ENCODE data around the gene COLEC11. TPM values are rescaled to one million over a fixed set of nuclear protein-coding genes. Genes with fewer than 3 reads are reported as not detected.
"Not testable (repeated sequence)": the region's sequence is repeated elsewhere in the genome, so short reads cannot be mapped to it uniquely, and the experiment has no call there.

The COLEC11 gene
- total RNA-seq, 1 donor from 2014 or later: not detected

- intact Hi-C loops (cut with micrococcal nuclease): loop anchor here (1.0 to 5.0 kb wide), 14 partner anchors 55 to 1766 kb away; partner anchors contain the start of genes ADI1, RNASEH1, RPS7 and TRAPPC12
These were observed 57.1 kb downstream of the COLEC11 start for GRCh38 chr2:3651691-3652648.

- intact Hi-C loops (cut with micrococcal nuclease): loop anchor here (5.0 kb wide), 1 partner anchor 481 kb away; no protein-coding TSS in a partner anchor
These were observed 58.1 kb downstream of the COLEC11 start for GRCh38 chr2:3652896-3653625.

GRCh38 chr2:3654011-3654410 is 59.1 kb downstream of the COLEC11 start:
- intact Hi-C loops (cut with micrococcal nuclease): loop anchor here (5.0 kb wide), 1 partner anchor 482 kb away; no protein-coding TSS in a partner anchor

GRCh38 chr2:3654531-3655225 is 59.8 kb downstream of the COLEC11 start:
- intact Hi-C loops (cut with micrococcal nuclease): loop anchor here (5.0 kb wide), 1 partner anchor 482 kb away; no protein-coding TSS in a partner anchor

GRCh38 chr2:3655871-3656761 is 61.2 kb downstream of the COLEC11 start:
- intact Hi-C loops (cut with micrococcal nuclease): no loop called here

GRCh38 chr2:3656762-3657721 is 62.1 kb downstream of the COLEC11 start:
- intact Hi-C loops (cut with micrococcal nuclease): no loop called here

- intact Hi-C loops (cut with micrococcal nuclease): no loop called here
These were observed 63.0 kb downstream of the COLEC11 start, which contains the start of gene ALLC for GRCh38 chr2:3657881-3658280. Gene ALLC (plus strand): TSS chr2:3658200. CDS start chr2:3671158, 12,958 bp downstream.

- intact Hi-C loops (cut with micrococcal nuclease): no loop called here
These were observed 64.8 kb downstream of the COLEC11 start for GRCh38 chr2:3659447-3660432.

GRCh38 chr2:3660640-3661039 is 65.7 kb downstream of the COLEC11 start:
- intact Hi-C loops (cut with micrococcal nuclease): not testable (repeated sequence)

- intact Hi-C loops (cut with micrococcal nuclease): no loop called here
These were observed 66.3 kb downstream of the COLEC11 start for GRCh38 chr2:3661149-3661660.

GRCh38 chr2:3662239-3662638 is 67.3 kb downstream of the COLEC11 start:
- intact Hi-C loops (cut with micrococcal nuclease): no loop called here

- intact Hi-C loops (cut with micrococcal nuclease): no loop called here
These were observed 69.2 kb downstream of the COLEC11 start for GRCh38 chr2:3664118-3664517.

- intact Hi-C loops (cut with micrococcal nuclease): no loop called here
These were observed 70.0 kb downstream of the COLEC11 start for GRCh38 chr2:3664925-3665324.

- intact Hi-C loops (cut with micrococcal nuclease): no loop called here
These were observed 71.1 kb downstream of the COLEC11 start for GRCh38 chr2:3665886-3666612.

- intact Hi-C loops (cut with micrococcal nuclease): no loop called here
These were observed 71.7 kb downstream of the COLEC11 start for GRCh38 chr2:3666613-3666975.

- intact Hi-C loops (cut with micrococcal nuclease): no loop called here
These were observed 72.3 kb downstream of the COLEC11 start for GRCh38 chr2:3667151-3667631.

GRCh38 chr2:3669656-3670055 is 74.7 kb downstream of the COLEC11 start:
- intact Hi-C loops (cut with micrococcal nuclease): no loop called here

Data from T-helper 1 cell treated with Interleukin-12 subunit alpha and Interleukin-12 subunit beta and Interleukin-4 antibody, amounts not matched to agents 30 ng/mL and 1 ng/mL, for 36 hours (primary cell).